ENCODE data around the gene AAGAB. TPM values are rescaled to one million over a fixed set of nuclear protein-coding genes. Genes with fewer than 3 reads are reported as not detected.
A peak's percentile ranks its signal among the peaks of the same experiment; 100 is the strongest.

AAGAB gene
- total RNA-seq, 2 donors from 2014 or later, result 41.7 to 65.7 TPM

- DNase-seq (ENCODE audit: low spot score in 2 of 2), result no peak
- Mint-ChIP-seq H3K27ac (no peak overlapping the region), H3K9me3 (peaks cover 4 to 8% of the 10 kb centered on the region in 2 donors), H3K36me3 (peaks cover 33 to 43% of the 10 kb centered on the region in 2 donors)
- ATAC-seq, result no peak
These were observed 54.3 kb downstream of the AAGAB start for GRCh38 chr15:67199881-67200763.

- DNase-seq (ENCODE audit: low spot score in 2 of 2) (no peak), ATAC-seq (no peak)
- Mint-ChIP-seq H3K27ac (peak overlapping the region in 1 of 2 donors; percentile 51), H3K36me3 (peaks cover 30 to 45% of the 10 kb centered on the region in 2 donors), H3K9me3 (peaks cover 4 to 8% of the 10 kb centered on the region in 2 donors)
These were observed 55.1 kb downstream of the AAGAB start for GRCh38 chr15:67199391-67199790.

GRCh38 chr15:67198157-67198754 lies 56.2 kb downstream of the AAGAB start:
- Mint-ChIP-seq H3K36me3 (peaks cover 30 to 55% of the 10 kb centered on the region in 2 donors), H3K27ac (peak overlapping the region; percentile 51 to 78), H3K9me3 (peaks cover 4 to 8% of the 10 kb centered on the region in 2 donors)
- DNase-seq (ENCODE audit: low spot score in 2 of 2), result no peak
- ATAC-seq, result peak; percentile 37 to 48

- Mint-ChIP-seq H3K27ac (peak overlapping the region; percentile 78 to 84), H3K36me3 (peaks cover 24 to 61% of the 10 kb centered on the region in 2 donors)
These were observed 57.1 kb downstream of the AAGAB start for GRCh38 chr15:67197364-67197695.

GRCh38 chr15:67196672-67197363 lies 57.6 kb downstream of the AAGAB start:
- Mint-ChIP-seq H3K27ac (peak overlapping the region; percentile 78 to 84), H3K9me3 (peaks cover 4 to 8% of the 10 kb centered on the region in 2 donors), H3K36me3 (peaks cover 24 to 66% of the 10 kb centered on the region in 2 donors)
- ATAC-seq, result no peak
- DNase-seq (ENCODE audit: low spot score in 2 of 2), result no peak

More at GRCh38 chr15:67197364-67197695, 57.1 kb downstream of the AAGAB start:
- DNase-seq (ENCODE audit: low spot score in 2 of 2) (no peak), ATAC-seq (no peak)
- peaks cover 4 to 8% of the 10 kb centered on the region in 2 donors for H3K9me3 Mint-ChIP-seq

GRCh38 chr15:67196222-67196621 lies 58.2 kb downstream of the AAGAB start:
- peaks cover 4 to 8% of the 10 kb centered on the region in 2 donors for H3K9me3 Mint-ChIP-seq
- DNase-seq (ENCODE audit: low spot score in 2 of 2) (no peak), ATAC-seq (no peak)
- H3K36me3 Mint-ChIP-seq, result peaks cover 24 to 68% of the 10 kb centered on the region in 2 donors
- H3K27ac Mint-ChIP-seq, result peak overlapping the region; percentile 78 to 84

GRCh38 chr15:67195305-67195704 lies 59.2 kb downstream of the AAGAB start:
- peaks cover 4 to 8% of the 10 kb centered on the region in 2 donors for H3K9me3 Mint-ChIP-seq
- peak overlapping the region; percentile 25 to 55 for H3K27ac Mint-ChIP-seq
- ATAC-seq, result no peak
- peaks cover 24 to 66% of the 10 kb centered on the region in 2 donors for H3K36me3 Mint-ChIP-seq
- no peak for DNase-seq (ENCODE audit: low spot score in 2 of 2)

- H3K36me3 Mint-ChIP-seq, result peaks cover 22 to 63% of the 10 kb centered on the region in 2 donors
- DNase-seq (ENCODE audit: low spot score in 2 of 2), result no peak
- no peak for ATAC-seq
- H3K27ac Mint-ChIP-seq, result peak overlapping the region; percentile 13 to 50
- peaks cover 4 to 8% of the 10 kb centered on the region in 2 donors for H3K9me3 Mint-ChIP-seq
These were observed 60.0 kb downstream of the AAGAB start for GRCh38 chr15:67194171-67195114.

GRCh38 chr15:67193223-67193990 lies 61.1 kb downstream of the AAGAB start:
- peaks cover 4 to 8% of the 10 kb centered on the region in 2 donors for H3K9me3 Mint-ChIP-seq
- H3K27ac Mint-ChIP-seq, result peak overlapping the region; percentile 45 to 50
- peaks cover 28 to 65% of the 10 kb centered on the region in 2 donors for H3K36me3 Mint-ChIP-seq

GRCh38 chr15:67192185-67192820 lies 62.2 kb downstream of the AAGAB start:
- peaks cover 17 to 67% of the 10 kb centered on the region in 2 donors for H3K36me3 Mint-ChIP-seq
- no peak for ATAC-seq
- DNase-seq (ENCODE audit: low spot score in 2 of 2), result no peak
- H3K27ac Mint-ChIP-seq, result peak overlapping the region; percentile 50 to 97
- peaks cover 4 to 8% of the 10 kb centered on the region in 2 donors for H3K9me3 Mint-ChIP-seq

More at GRCh38 chr15:67193223-67193990, 61.1 kb downstream of the AAGAB start:
- DNase-seq (ENCODE audit: low spot score in 2 of 2) (no peak), ATAC-seq (no peak)

- no peaks in the 10 kb centered on the region for H3K9me3 Mint-ChIP-seq
- H3K27ac Mint-ChIP-seq, result no peak overlapping the region
- no peak for DNase-seq (ENCODE audit: low spot score in 2 of 2)
- peaks cover 7 to 66% of the 10 kb centered on the region in 2 donors for H3K36me3 Mint-ChIP-seq
- ATAC-seq, result no peak
These were observed 63.6 kb downstream of the AAGAB start for GRCh38 chr15:67190813-67191212.

- Mint-ChIP-seq H3K27ac (peak overlapping the region in 1 of 2 donors; percentile 29), H3K36me3 (peaks cover 7 to 66% of the 10 kb centered on the region in 2 donors), H3K9me3 (no peaks in the 10 kb centered on the region)
- ATAC-seq (no peak), DNase-seq (ENCODE audit: low spot score in 2 of 2) (no peak)
These were observed 64.1 kb downstream of the AAGAB start for GRCh38 chr15:67190326-67190725.

- peak overlapping the region in 1 of 2 donors; percentile 82 for H3K27ac Mint-ChIP-seq
- DNase-seq (ENCODE audit: low spot score in 2 of 2) (no peak), ATAC-seq (no peak)
- peaks cover 7 to 67% of the 10 kb centered on the region in 2 donors for H3K36me3 Mint-ChIP-seq
- no peaks in the 10 kb centered on the region for H3K9me3 Mint-ChIP-seq
These were observed 65.0 kb downstream of the AAGAB start for GRCh38 chr15:67189326-67190051.

- H3K9me3 Mint-ChIP-seq, result no peaks in the 10 kb centered on the region
- DNase-seq (ENCODE audit: low spot score in 2 of 2) (no peak), ATAC-seq (no peak)
- peak overlapping the region; percentile 72 to 82 for H3K27ac Mint-ChIP-seq
- peaks cover 7 to 62% of the 10 kb centered on the region in 2 donors for H3K36me3 Mint-ChIP-seq
These were observed 65.8 kb downstream of the AAGAB start for GRCh38 chr15:67188551-67189218.
